HCT116 (cell line): ENCODE data around the gene IL1B. TPM values are rescaled to one million over a fixed set of nuclear protein-coding genes. Genes with fewer than 3 reads are reported as not detected.

ENCODE experiments used
- ATAC-seq: fragments of 200-7000 bp; cut with Tn5 transposase; 2 replicates; pipeline ENCODE4 v1.9.1; 2020; ENCODE audit warnings: mild to moderate bottlenecking, moderate library complexity
- BruUV-seq: library from RNA; stranded (reverse); fragments of 400-500 nt; replicated peaks from 2 replicates; lab custom pipeline; 2021; lab: Mats Ljungman, UMichigan
- CTCF ChIA-PET: fragments of 300-600 bp; sonication (Branson Sonifier 250); formaldehyde crosslinking; loops from one replicate; lab custom pipeline; 2021; ENCODE audit warnings: antibody characterized with exemption; lab: Charles Lee
- POLR2A ChIA-PET: fragments of 300-600, 350-600 bp; sonication (Branson Sonifier 250); formaldehyde crosslinking; loops from one replicate; lab custom pipeline; 2021; ENCODE audit warnings: antibody characterized with exemption; lab: Charles Lee
- RAD21 ChIA-PET, 2 experiments: fragments of 300-600 bp; sonication (Branson Sonifier 250); formaldehyde crosslinking; loops; one replicate each; lab custom pipeline; 2023; ENCODE audit warnings: low total read pairs in 2 of 2; ENCODE audit not compliant: uncharacterized antibody in 2 of 2, unreplicated experiment in 2 of 2, low non-redundant PET in 1 of 2; lab: Charles Lee
- DNase-seq: peaks from one replicate; pipeline ENCODE4 v3.0.0-alpha.2; 2010; ENCODE audit warnings: low read depth, low spot score
- H2AFZ ChIP-seq: fragments of 200-600 bp; shearing (Covaris generic), sonication (generic); 2 replicates; pipeline ENCODE4 v1.6.1; 2017; ENCODE audit warnings: low read depth, mixed run types, mixed read lengths, antibody characterized with exemption, low read length; ENCODE audit not compliant: poor library complexity, severe bottlenecking
- H3K27ac ChIP-seq: 2 replicates; pipeline ENCODE4 v1.5.1; 2012; ENCODE audit warnings: low read depth, low read length
- H3K27me3 ChIP-seq: fragments of 200-600 bp; sonication (generic); 2 replicates; pipeline ENCODE4 v1.6.1; 2016; ENCODE audit warnings: mixed run types, low read length, mixed read lengths; ENCODE audit not compliant: insufficient read depth
- H3K36me3 ChIP-seq, 2 experiments: fragments of 200-500 bp in 1 of 2; fragments of 200-600 bp in 1 of 2; sonication (Bioruptor generic) in 1 of 2; sonication (generic) in 1 of 2; 2 replicates each; pipeline versions ENCODE4 v1.5.1 to v1.6.1; 2014 to 2016; ENCODE audit warnings: low read length in 2 of 2, inconsistent platforms in 1 of 2, mixed read lengths in 1 of 2, mixed run types in 1 of 2; ENCODE audit not compliant: insufficient read depth in 2 of 2, control insufficient read depth in 1 of 2
- H3K4me1 ChIP-seq, 2 experiments: fragments of 200-600 bp in 1 of 2; sonication (generic) in 1 of 2; 2 replicates each; pipeline versions ENCODE4 v1.5.1 to v1.6.1; 2012 to 2017; ENCODE audit warnings: low read length in 2 of 2, inconsistent platforms in 1 of 2, mild to moderate bottlenecking in 1 of 2, mixed read lengths in 1 of 2, mixed run types in 1 of 2, moderate library complexity in 1 of 2; ENCODE audit not compliant: insufficient read depth in 2 of 2, control insufficient read depth in 1 of 2
- H3K4me2 ChIP-seq: fragments of 200-600 bp; sonication (generic); 2 replicates; pipeline ENCODE4 v1.6.1; 2017; ENCODE audit warnings: mixed run types, low read length, mixed read lengths
- H3K4me3 ChIP-seq, 2 experiments: fragments of 200-600 bp in 1 of 2; sonication (generic) in 1 of 2; replicated peaks in 1 of 2; 2 replicates each; pipeline ENCODE4 v1.5.1; 2011 to 2016; ENCODE audit warnings: low read length in 2 of 2, control low read depth in 1 of 2, low read depth in 1 of 2, mild to moderate bottlenecking in 1 of 2, mixed read lengths in 1 of 2, mixed run types in 1 of 2
- H3K79me2 ChIP-seq: fragments of 200-600 bp; sonication (generic); 2 replicates; pipeline ENCODE4 v1.6.1; 2017; ENCODE audit warnings: mild to moderate bottlenecking, mixed run types, low read length, moderate library complexity, mixed read lengths; ENCODE audit not compliant: insufficient read depth
- H3K9ac ChIP-seq: fragments of 200-600 bp; sonication (generic); 2 replicates; pipeline ENCODE4 v1.6.1; 2016; ENCODE audit warnings: low read length, mixed read lengths
- H3K9me2 ChIP-seq: fragments of 200-600 bp; sonication (generic), shearing (Covaris generic); 2 replicates; pipeline ENCODE4 v1.6.1; 2017; ENCODE audit warnings: mixed run types, mild to moderate bottlenecking, moderate library complexity; ENCODE audit not compliant: insufficient read depth
- H3K9me3 ChIP-seq, 2 experiments: fragments of 200-500 bp in 1 of 2; fragments of 200-600 bp in 1 of 2; sonication (Bioruptor generic) in 1 of 2; sonication (generic) in 1 of 2; 2 replicates each; pipeline ENCODE4 v1.6.1; 2014 to 2017; ENCODE audit warnings: low read length in 2 of 2, mixed read lengths in 2 of 2, inconsistent platforms in 1 of 2, low read depth in 1 of 2, mild to moderate bottlenecking in 1 of 2, mixed run types in 1 of 2, moderate library complexity in 1 of 2; ENCODE audit not compliant: control insufficient read depth in 1 of 2, insufficient read depth in 1 of 2
- H4K20me1 ChIP-seq: fragments of 200-600 bp; sonication (generic), shearing (Covaris generic); 2 replicates; pipeline ENCODE4 v1.6.1; 2017; ENCODE audit warnings: mixed run types, mild to moderate bottlenecking, moderate library complexity; ENCODE audit not compliant: insufficient read depth
- CTCF ChIP-seq, 3 experiments: fragments of 200-600 bp in 1 of 3; sonication (generic) in 1 of 3; IDR thresholded peaks in 2 of 3; conservative IDR thresholded peaks in 1 of 3; 2 replicates each; pipeline ENCODE4 v1.5.1; 2012 to 2017; ENCODE audit warnings: low read depth in 2 of 3, low read length in 2 of 3, antibody characterized with exemption in 1 of 3, borderline replicate concordance in 1 of 3, control low read depth in 1 of 3, mild to moderate bottlenecking in 1 of 3, mixed read lengths in 1 of 3, mixed run types in 1 of 3, moderate library complexity in 1 of 3; ENCODE audit not compliant: insufficient read depth in 1 of 3
- JUND ChIP-seq: IDR thresholded peaks from 2 replicates; pipeline ENCODE4 v1.6.1; 2012
- SP1 ChIP-seq: IDR thresholded peaks from 2 replicates; pipeline ENCODE4 v1.6.1; 2012; ENCODE audit warnings: low read depth
- TCF7L2 ChIP-seq: IDR thresholded peaks from 2 replicates; pipeline ENCODE4 v1.7.0; 2011; ENCODE audit warnings: borderline replicate concordance, inconsistent platforms; ENCODE audit not compliant: insufficient read depth, insufficient read length; ENCODE audit errors: extremely low read depth
- intact Hi-C: fragments of 100-400 bp; cut with micrococcal nuclease; formaldehyde crosslinking; loops from 2 replicates; pipeline ENCODE4 v1.10.0; 2022
- total RNA-seq: library from RNA; stranded (reverse); gene quantifications from one replicate; pipeline ENCODE4 v1.2.1, GENCODE V29; 2021; ENCODE audit not compliant: unreplicated experiment

Gene IL1B
- total RNA-seq, 1 experiment from 2014 or later, result not detected

GRCh38 chr2:112792419-112792818 lies 44.2 kb downstream of the IL1B start:
- POLR2A ChIA-PET, result no interaction called here
- Histone ChIP-seq H3K27me3 (no peaks in the 10 kb centered on the region), H3K36me3 (no peaks in the 10 kb centered on the region), H3K4me3 (no peak overlapping the region), H3K79me2 (no peaks in the 10 kb centered on the region), H3K9me3 (no peaks in the 10 kb centered on the region), H2AFZ (no peak overlapping the region), H3K9ac (no peak overlapping the region), H3K9me2 (no peaks in the 10 kb centered on the region), H3K4me1 (peaks cover 0 to 4% of the 10 kb centered on the region in 2 experiments; a peak in 1 of 4 replicates), H4K20me1 (no peaks in the 10 kb centered on the region), H3K4me2 (no peak overlapping the region), H3K27ac (no peak overlapping the region)
- CTCF ChIA-PET, result no interaction called here
- ATAC-seq (no peak), DNase-seq (no peak)
- RAD21 ChIA-PET, result no interaction called here
- no TSS peak for BruUV-seq
- TF ChIP-seq TCF7L2 (no peak), JUND (no peak)
- intact Hi-C loops, result no loop called here

- no peak overlapping the region for H2AFZ ChIP-seq
- TF ChIP-seq SP1 (no peak), CTCF (IDR thresholded peaks at IDR 0.05 in 2 of 3, conservative IDR thresholded peaks at IDR 0.05 in 1 of 3; ENCODE audit: borderline replicate concordance in 1 of 3, insufficient read depth in 1 of 3, low read depth in 2 of 3, low read length in 2 of 3) (no peak)
- TF ChIP-seq, all 23 proteins: peak for 0
- no TSS peak for BruUV-seq
- DNase-seq (no peak), ATAC-seq (no peak)
- H3K9me2 ChIP-seq, result no peaks in the 10 kb centered on the region
- intact Hi-C loops, result no loop called here
- H3K4me3 ChIP-seq, result no peak overlapping the region
- ChIA-PET CTCF (no interaction called here), RAD21 (no interaction called here), POLR2A (no interaction called here)
- no peaks in the 10 kb centered on the region for H3K9me3 ChIP-seq
- no peak overlapping the region for H3K27ac ChIP-seq
- no peak overlapping the region for H3K4me2 ChIP-seq
- H3K79me2 ChIP-seq, result no peaks in the 10 kb centered on the region
- no peak overlapping the region for H3K9ac ChIP-seq
- H3K27me3 ChIP-seq, result no peaks in the 10 kb centered on the region
- H3K4me1 ChIP-seq, result peaks cover 0 to 4% of the 10 kb centered on the region in 2 experiments; a peak in 1 of 4 replicates
- H4K20me1 ChIP-seq, result no peaks in the 10 kb centered on the region
- no peaks in the 10 kb centered on the region for H3K36me3 ChIP-seq
Observed at GRCh38 chr2:112791693-112792230, 44.8 kb downstream of the IL1B start.
